Stimulated activated CD8-positive, alpha-beta memory T cell treated with anti-CD3 and anti-CD28 coated beads, Interleukin-7, amount 100 ng/mL, for 4 hours (primary cell): ENCODE measurements around the gene KANK2.

ENCODE experiments used
- DNase-seq, 2 donors: peaks; one replicate each; pipeline ENCODE4 v3.0.0-alpha.2; 2020; ENCODE audit warnings: low read depth in 2 of 2

KANK2 gene

GRCh38 chr19:11225815-11226214, 28.5 kb upstream of the KANK2 start:
- DNase-seq = no peak

GRCh38 chr19:11225172-11225571, 27.8 kb upstream of the KANK2 start:
- no peak for DNase-seq

- no peak for DNase-seq
These were observed 27.1 kb upstream of the KANK2 start for GRCh38 chr19:11224429-11224828.

GRCh38 chr19:11223200-11223599, 25.9 kb upstream of the KANK2 start:
- DNase-seq = no peak

GRCh38 chr19:11221082-11221598, 23.8 kb upstream of the KANK2 start:
- no peak for DNase-seq

GRCh38 chr19:11214387-11214786, 17.0 kb upstream of the KANK2 start:
- no peak for DNase-seq

GRCh38 chr19:11210656-11210928, 13.2 kb upstream of the KANK2 start:
- no peak for DNase-seq

- DNase-seq = no peak
These were observed 12.7 kb upstream of the KANK2 start for GRCh38 chr19:11209839-11210655.

- no peak for DNase-seq
These were observed 11.5 kb upstream of the KANK2 start for GRCh38 chr19:11208561-11209471.

GRCh38 chr19:11205939-11206570, 8.7 kb upstream of the KANK2 start:
- no peak for DNase-seq

- DNase-seq = no peak
These were observed 7.6 kb upstream of the KANK2 start for GRCh38 chr19:11204943-11205349.

GRCh38 chr19:11204076-11204602, 6.8 kb upstream of the KANK2 start:
- DNase-seq = no peak

- DNase-seq = no peak
These were observed 6.1 kb upstream of the KANK2 start for GRCh38 chr19:11203194-11204075.

- no peak for DNase-seq
These were observed 5.3 kb upstream of the KANK2 start for GRCh38 chr19:11202488-11203193.

GRCh38 chr19:11201791-11202190, 4.4 kb upstream of the KANK2 start:
- no peak for DNase-seq

- no peak for DNase-seq
These were observed 3.6 kb upstream of the KANK2 start for GRCh38 chr19:11200931-11201330.

- no peak for DNase-seq
These were observed 2.8 kb upstream of the KANK2 start for GRCh38 chr19:11200015-11200574.

GRCh38 chr19:11199517-11199916, 2.2 kb upstream of the KANK2 start:
- DNase-seq = no peak

- DNase-seq = no peak
These were observed 1.6 kb upstream of the KANK2 start for GRCh38 chr19:11198769-11199424.

GRCh38 chr19:11198175-11198534, 810 bp upstream of the KANK2 start:
- DNase-seq = no peak
